K562 (cell line): ENCODE data around the gene EIF1. TPM values are rescaled to one million over a fixed set of nuclear protein-coding genes. Genes with fewer than 3 reads are reported as not detected.

Experiments used
- BMI1 ChIP-seq: fragments of 150-350 bp; IDR thresholded peaks from 2 replicates; pipeline ENCODE4 v1.6.1; 2014; ENCODE audit warnings: low read length
- E2F8 ChIP-seq: fragments of 450-650 bp; IDR thresholded peaks from 2 replicates; pipeline ENCODE4 v1.7.1; 2018; ENCODE audit warnings: mild to moderate bottlenecking, low read depth; ENCODE audit not compliant: partially characterized antibody
- EGR1 ChIP-seq: fragments of 450-650 bp; conservative IDR thresholded peaks from 2 replicates; pipeline ENCODE4 v1.6.1; 2017; ENCODE audit warnings: mild to moderate bottlenecking
- ESRRB ChIP-seq: fragments of 250-450 bp; sonication (Bioruptor Pico); IDR thresholded peaks from 2 replicates; pipeline ENCODE4 v1.5.0; 2020; ENCODE audit warnings: mild to moderate bottlenecking, moderate library complexity, borderline replicate concordance
- HNRNPK ChIP-seq: fragments of 200-400 bp; formaldehyde crosslinking; IDR thresholded peaks from one replicate; pipeline ENCODE4 v1.6.1; 2018; ENCODE audit warnings: mild to moderate bottlenecking, low read depth, low read length; ENCODE audit not compliant: poor library complexity, severe bottlenecking
- MIER1 ChIP-seq: fragments of 450-650 bp; IDR thresholded peaks from 2 replicates; pipeline ENCODE4 v1.6.1; 2016; ENCODE audit warnings: antibody characterized with exemption, mild to moderate bottlenecking, low read depth
- MLLT1 ChIP-seq, 2 experiments: fragments of 450-650 bp; IDR thresholded peaks; 2 replicates each; pipeline ENCODE4 v1.6.1; 2016
- MTF1 ChIP-seq: fragments of 250-450 bp; sonication (Bioruptor Pico); IDR thresholded peaks from 2 replicates; pipeline ENCODE4 v1.9.0; 2021; ENCODE audit warnings: moderate library complexity, mild to moderate bottlenecking, inconsistent platforms, borderline replicate concordance
- TAF15 ChIP-seq: fragments of 200-400 bp; formaldehyde crosslinking; IDR thresholded peaks from 2 replicates; pipeline ENCODE4 v1.6.1; 2017; ENCODE audit warnings: mild to moderate bottlenecking, low read depth, low read length, moderate library complexity
- ZFP91 ChIP-seq: sonication (generic); formaldehyde crosslinking; IDR thresholded peaks from 2 replicates; pipeline ENCODE4 v1.8.0; 2022; ENCODE audit warnings: mild to moderate bottlenecking, missing genetic modification reagents
- polyA plus RNA-seq, 8 experiments: library from polyadenylated mRNA; depleted of rRNA in 4 of 8; stranded (reverse) in 5 of 8; unstranded in 3 of 8; fragments of >200 nt; fragmentation: Nextera tagmentation in 2 of 8; fragmentation: Illumina TruSeq in 1 of 8; extraction: Ambion mirVana in 2 of 8; extraction: Trizol in 1 of 8; gene quantifications; 2 replicates each; pipeline versions ENCODE4 v1.2.1 to v1.2.3, GENCODE V29; 2011 to 2014; ENCODE audit warnings: inconsistent platforms in 1 of 8, missing spikeins in 1 of 8
- total RNA-seq, 7 experiments: library from RNA; depleted of rRNA in 6 of 7; stranded (reverse); fragments of >200 nt in 6 of 7; fragmentation: Illumina TruSeq in 2 of 7; extraction: Trizol in 2 of 7; gene quantifications; 2 replicates each; pipeline versions ENCODE4 v1.2.1 to v1.2.3, GENCODE V29; 2011 to 2021; ENCODE audit warnings: low replicate concordance in 1 of 7
- TF ChIP-seq, protein P1 (sequence below): fragments of 450-650 bp; IDR thresholded peaks from 2 replicates; pipeline ENCODE4 v1.6.1; 2016; ENCODE audit warnings: borderline replicate concordance

EIF1 gene
- total and polyA plus RNA-seq, 9 of the 15 experiments (the other 6 are each of a cell fraction or from before 2014, with no cell fraction given) = 67.0 to 1,204 (median 320) TPM

GRCh38 chr17:41679740-41680425 is 8.8 kb upstream of the EIF1 start (continued):
- no peak for TF ChIP-seq ESRRB (CRISPR knock-in tag)
- TF ChIP-seq HNRNPK = peak; percentile 60
- peak in 1 of 2 experiments; percentile 44; a peak in 1 of 4 replicates for TF ChIP-seq MLLT1 (IDR thresholded peaks at IDR 0.05)
- no peak for TF ChIP-seq MTF1
- TF ChIP-seq EGR1 = no peak
- no peak for TF ChIP-seq BMI1
- TF ChIP-seq TAF15 = no peak
- TF ChIP-seq MIER1 = peak; percentile 65; the same call in 1 of the 2 replicates
- TF ChIP-seq, protein P1, sequence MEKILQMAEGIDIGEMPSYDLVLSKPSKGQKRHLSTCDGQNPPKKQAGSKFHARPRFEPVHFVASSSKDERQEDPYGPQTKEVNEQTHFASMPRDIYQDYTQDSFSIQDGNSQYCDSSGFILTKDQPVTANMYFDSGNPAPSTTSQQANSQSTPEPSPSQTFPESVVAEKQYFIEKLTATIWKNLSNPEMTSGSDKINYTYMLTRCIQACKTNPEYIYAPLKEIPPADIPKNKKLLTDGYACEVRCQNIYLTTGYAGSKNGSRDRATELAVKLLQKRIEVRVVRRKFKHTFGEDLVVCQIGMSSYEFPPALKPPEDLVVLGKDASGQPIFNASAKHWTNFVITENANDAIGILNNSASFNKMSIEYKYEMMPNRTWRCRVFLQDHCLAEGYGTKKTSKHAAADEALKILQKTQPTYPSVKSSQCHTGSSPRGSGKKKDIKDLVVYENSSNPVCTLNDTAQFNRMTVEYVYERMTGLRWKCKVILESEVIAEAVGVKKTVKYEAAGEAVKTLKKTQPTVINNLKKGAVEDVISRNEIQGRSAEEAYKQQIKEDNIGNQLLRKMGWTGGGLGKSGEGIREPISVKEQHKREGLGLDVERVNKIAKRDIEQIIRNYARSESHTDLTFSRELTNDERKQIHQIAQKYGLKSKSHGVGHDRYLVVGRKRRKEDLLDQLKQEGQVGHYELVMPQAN = peak; percentile 45; the same call in 1 of the 2 replicates
- peak; percentile 42 for TF ChIP-seq E2F8
- no peak for TF ChIP-seq ZFP91
